AG04450 (cell line): Measurements from ENCODE around the gene RPL19. TPM values are rescaled to one million over a fixed set of nuclear protein-coding genes. Genes with fewer than 3 reads are reported as not detected.
A peak's percentile ranks its signal among the peaks of the same experiment; 100 is the strongest.

ENCODE experiments used
- CTCF ChIA-PET: fragments of 300-600, 350-600 bp; formaldehyde crosslinking; extraction: SDS; loops from one replicate; lab custom pipeline; 2022; ENCODE audit warnings: antibody characterized with exemption, inconsistent platforms; lab: Charles Lee
- POLR2A ChIA-PET: fragments of 350-600 bp; formaldehyde crosslinking; extraction: SDS; loops from one replicate; lab custom pipeline; 2021; ENCODE audit warnings: antibody characterized with exemption, inconsistent platforms; lab: Yijun Ruan, JAX
- DNase-seq: peaks from one replicate; pipeline ENCODE4 v3.0.0-alpha.2; 2011; ENCODE audit warnings: low read depth, low spot score
- H3K27ac ChIP-seq: one replicate; pipeline ENCODE4 v1.5.1; 2012; ENCODE audit warnings: low read depth, low read length, control low read depth
- H3K27me3 ChIP-seq: one replicate; pipeline ENCODE4 v1.6.0; 2012; ENCODE audit warnings: low read length; ENCODE audit not compliant: control insufficient read depth, insufficient read depth
- H3K4me3 ChIP-seq: 2 replicates; pipeline ENCODE4 v1.5.1; 2011; ENCODE audit warnings: mild to moderate bottlenecking, low read depth, low read length, control low read depth
- H3K9me3 ChIP-seq: 2 replicates; pipeline ENCODE4 v1.5.1; 2012; ENCODE audit warnings: low read length; ENCODE audit not compliant: control insufficient read depth, insufficient read depth
- CTCF ChIP-seq: IDR thresholded peaks from 2 replicates; pipeline ENCODE4 v1.5.1; 2011; ENCODE audit warnings: low read depth, low read length, control low read depth, inconsistent platforms
- polyA plus RNA-seq: library from polyadenylated mRNA; depleted of rRNA; stranded (reverse); fragments of >200 nt; gene quantifications from 2 replicates; pipeline ENCODE4 v1.2.3, GENCODE V29; 2011

RPL19 gene
- polyA plus RNA-seq, 1 experiment = 1,791 TPM

GRCh38 chr17:39225308-39225958, 25.4 kb downstream of the RPL19 start, which contains the start of gene STAC2:
Gene STAC2, minus strand, starts transcription at chr17:39225945. Its CDS starts 443 bp downstream, at chr17:39225502.
- H3K4me3 ChIP-seq = peak within 1 kb of the TSS; percentile 49
- CTCF ChIA-PET = interaction anchor here (0.9 to 1.5 kb wide), 4 partner anchors 10 to 51 kb away, joined by 3 to 4 read pairs (median 4); no protein-coding TSS in a partner anchor
- H3K9me3 ChIP-seq = no peaks in the 10 kb centered on the region; the same call in 1 of the 2 replicates
- TF ChIP-seq CTCF = no peak
- H3K27ac ChIP-seq = no peak within 1 kb of the TSS
- POLR2A ChIA-PET = interaction anchor here (1.2 kb wide), 1 partner anchor 26 kb away, joined by 11 read pairs; the partner anchor contains the start of gene RPL19
- DNase-seq = no peak
- peaks cover 43% of the 10 kb centered on the region for H3K27me3 ChIP-seq

GRCh38 chr17:39225959-39226683, 26.0 kb downstream of the RPL19 start:
- DNase-seq = no peak
- ChIA-PET POLR2A (interaction anchor here (1.2 kb wide), 1 partner anchor 26 kb away, joined by 11 read pairs; the partner anchor contains the start of gene RPL19), CTCF (interaction anchor here (0.9 to 1.5 kb wide), 4 partner anchors 9 to 52 kb away, joined by 3 to 4 read pairs (median 4); no protein-coding TSS in a partner anchor)
- peak overlapping the region; percentile 49 for H3K4me3 ChIP-seq
- no peak overlapping the region for H3K27ac ChIP-seq
- no peaks in the 10 kb centered on the region; the same call in 1 of the 2 replicates for H3K9me3 ChIP-seq
- H3K27me3 ChIP-seq = peaks cover 43% of the 10 kb centered on the region
- TF ChIP-seq CTCF = no peak

- H3K4me3 ChIP-seq = no peak overlapping the region
- no peak for TF ChIP-seq CTCF
- POLR2A ChIA-PET = no interaction called here
- DNase-seq = no peak
- peaks cover 38% of the 10 kb centered on the region for H3K27me3 ChIP-seq
- no peaks in the 10 kb centered on the region; the same call in 1 of the 2 replicates for H3K9me3 ChIP-seq
- CTCF ChIA-PET = no interaction called here
- no peak overlapping the region for H3K27ac ChIP-seq
Observed at GRCh38 chr17:39227364-39227919, 27.4 kb downstream of the RPL19 start.

GRCh38 chr17:39229274-39229913, 29.3 kb downstream of the RPL19 start:
- no peak overlapping the region for H3K4me3 ChIP-seq
- POLR2A ChIA-PET = no interaction called here
- CTCF ChIA-PET = interaction anchor here (0.6 to 1.1 kb wide), 2 partner anchors 11 to 65 kb away, joined by 4 to 6 read pairs; no protein-coding TSS in a partner anchor
- H3K27me3 ChIP-seq = peaks cover 25% of the 10 kb centered on the region
- no peak for TF ChIP-seq CTCF
- no peak for DNase-seq
- no peaks in the 10 kb centered on the region; the same call in 1 of the 2 replicates for H3K9me3 ChIP-seq
- H3K27ac ChIP-seq = no peak overlapping the region
